GM19324 (cell line): ENCODE results near the gene MCCD1.
"Not testable (repeated sequence)": the region's sequence is repeated elsewhere in the genome, so short reads cannot be mapped to it uniquely, and the experiment has no call there.

Experiments
- ATAC-seq: cut with Tn5 transposase; IDR thresholded peaks from one replicate; pipeline ENCODE4 v1.9.1; 2021; ENCODE audit warnings: mild to moderate bottlenecking, moderate library complexity; ENCODE audit not compliant: unreplicated experiment, low FRiP score

Gene MCCD1

GRCh38 chr6:31541059-31541657, 12.4 kb downstream of the MCCD1 start:
- peak; percentile 17 for ATAC-seq

- ATAC-seq, result peak; percentile 79
Measured at GRCh38 chr6:31541658-31542521, 13.1 kb downstream of the MCCD1 start, which contains the start of gene DDX39B. Gene DDX39B, minus strand, starts transcription at chr6:31542003. Its CDS starts 1,471 bp downstream, at chr6:31540532.

DNA sequence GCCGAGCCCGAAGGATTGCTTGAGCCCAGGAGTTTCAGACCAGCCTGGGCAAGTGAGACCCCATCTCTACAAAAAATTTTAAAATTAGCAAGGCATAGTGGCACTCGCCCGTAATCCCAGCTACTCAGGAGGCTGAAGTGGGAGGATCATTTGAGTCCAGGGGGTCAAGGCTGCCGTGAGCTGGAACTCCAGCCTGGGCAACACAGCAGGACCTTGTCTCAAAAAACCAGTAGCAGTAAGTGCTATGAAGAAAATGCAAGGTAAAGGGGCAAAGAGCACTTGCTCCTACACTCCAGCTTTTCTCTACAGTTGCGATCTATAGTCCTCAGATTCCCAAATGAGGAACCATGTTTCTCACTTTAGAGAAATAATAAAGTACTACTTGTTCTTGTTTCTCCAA, 14.9 kb downstream of the MCCD1 start:
- ATAC-seq, result no peak

DNA sequence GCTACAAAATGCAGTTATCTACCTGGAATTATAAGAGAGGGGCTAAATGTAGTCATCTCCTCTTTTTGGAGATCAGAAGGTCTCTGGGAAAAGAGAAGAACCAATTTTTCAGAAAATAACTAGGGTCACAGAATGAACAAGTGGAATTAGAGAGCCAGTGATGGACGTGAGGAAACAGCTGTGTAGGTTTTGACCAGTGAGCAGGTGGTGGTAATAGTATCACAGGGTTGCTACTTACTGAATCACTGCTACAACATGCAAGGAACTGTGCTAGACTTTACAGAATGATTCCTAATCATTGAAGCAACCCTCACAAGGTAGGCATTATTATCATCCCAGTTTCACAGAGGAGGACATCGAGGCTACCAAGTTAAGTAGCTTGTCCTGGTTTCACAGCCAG, 15.9 kb downstream of the MCCD1 start:
- ATAC-seq, result no peak

DNA sequence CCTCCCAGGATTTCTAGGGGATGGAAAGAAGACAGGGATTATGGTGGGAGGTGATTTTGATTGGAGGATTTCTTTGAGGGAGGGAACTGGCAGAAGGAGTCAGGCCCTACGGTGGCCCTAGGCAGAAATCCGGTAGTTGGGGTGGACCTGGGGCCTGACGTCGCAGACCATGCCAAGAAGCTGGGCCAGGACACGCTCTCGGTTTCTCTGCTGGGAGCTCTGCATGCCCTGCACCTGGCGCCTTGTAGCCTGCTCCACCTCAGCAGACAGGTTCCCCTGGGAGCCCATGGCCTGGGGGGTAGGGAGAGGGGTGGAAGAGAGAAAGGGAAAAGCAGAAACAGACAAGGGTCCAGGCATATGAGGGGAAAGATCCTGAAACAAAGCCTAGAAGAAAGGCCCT, 16.5 kb downstream of the MCCD1 start:
- ATAC-seq, result no peak

- no peak for ATAC-seq
Measured at GRCh38 chr6:31546339-31546957, 17.7 kb downstream of the MCCD1 start, which contains the start of gene ATP6V1G2. Gene ATP6V1G2, minus strand, starts transcription at chr6:31546608. Its CDS starts 49 bp downstream, at chr6:31546559.

GRCh38 chr6:31546958-31547726, 18.4 kb downstream of the MCCD1 start, which contains the start of gene NFKBIL1:
Gene NFKBIL1, plus strand, starts transcription at chr6:31547608. Its CDS starts 87 bp downstream, at chr6:31547695.
- peak; percentile 76 for ATAC-seq

DNA sequence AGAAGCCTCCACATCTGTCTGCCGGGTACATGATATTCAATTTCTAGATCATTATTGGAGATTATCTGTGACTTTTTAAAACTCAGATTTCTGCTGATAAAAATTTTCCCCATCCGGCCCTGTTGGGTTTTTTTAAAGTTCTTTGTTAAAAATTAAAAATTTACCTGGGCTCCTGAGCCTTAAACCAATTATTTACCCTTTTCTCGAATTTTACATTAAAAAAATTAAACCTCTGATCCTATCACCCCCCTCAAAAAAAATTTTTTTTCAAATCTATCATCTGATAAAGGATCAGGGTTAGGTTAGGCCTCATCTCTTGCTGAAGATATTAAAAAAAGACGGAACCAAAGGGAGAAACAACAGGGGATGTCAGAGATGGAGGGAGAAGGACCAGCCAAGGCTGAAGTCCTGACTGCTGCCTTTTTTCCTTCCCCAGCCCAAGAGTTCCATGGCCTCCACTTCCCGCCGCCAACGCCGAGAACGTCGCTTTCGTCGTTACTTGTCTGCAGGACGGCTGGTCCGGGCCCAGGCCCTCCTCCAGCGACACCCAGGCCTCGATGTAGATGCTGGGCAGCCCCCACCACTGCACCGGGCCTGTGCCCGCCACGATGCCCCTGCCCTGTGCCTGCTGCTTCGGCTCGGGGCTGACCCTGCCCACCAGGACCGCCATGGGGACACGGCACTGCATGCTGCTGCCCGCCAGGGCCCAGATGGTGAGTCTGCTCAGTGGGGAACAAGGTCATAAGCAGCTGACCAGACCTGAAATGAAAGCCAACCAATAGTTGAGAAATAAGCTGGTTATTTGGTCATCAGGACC, 19.2 kb downstream of the MCCD1 start:
- ATAC-seq, result no peak

DNA sequence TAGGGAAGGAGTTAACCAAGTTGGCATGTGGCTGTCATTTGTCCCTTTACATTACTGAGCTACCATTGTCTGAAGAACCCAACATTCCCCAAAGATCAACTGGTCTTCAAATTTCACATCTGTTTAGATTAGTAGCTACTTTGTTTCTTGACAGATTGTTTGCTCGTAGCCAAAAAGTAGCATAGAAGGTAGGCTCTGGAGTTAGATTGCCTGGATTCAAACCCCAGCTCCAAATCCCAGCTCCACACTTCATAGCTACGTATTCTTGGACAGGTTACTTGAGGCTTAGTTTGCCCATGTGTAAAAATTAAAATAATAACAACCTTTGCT, 19.7 kb downstream of the MCCD1 start:
- no peak for ATAC-seq

DNA sequence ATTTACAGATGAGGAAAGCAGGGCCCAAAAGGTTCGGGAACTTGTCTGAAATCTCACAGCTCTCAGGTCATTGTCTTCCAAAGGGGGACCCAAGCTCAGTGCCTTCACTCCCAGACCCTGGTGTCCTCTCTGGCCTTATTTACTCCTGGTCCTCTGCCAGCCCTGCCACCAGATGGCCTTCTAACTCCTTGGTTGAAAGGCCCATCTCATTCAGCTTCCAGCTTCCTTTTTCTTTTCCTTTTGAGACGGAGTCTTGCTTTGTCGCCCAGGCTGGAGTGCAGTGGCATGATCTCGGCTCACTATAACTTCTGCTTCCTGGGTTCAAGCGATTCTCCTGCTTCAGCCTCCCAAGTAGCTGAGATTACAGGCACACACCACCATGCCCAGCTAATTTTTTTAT, 22.6 kb downstream of the MCCD1 start:
- not testable (repeated sequence) for ATAC-seq

GRCh38 chr6:31556307-31556706, 27.5 kb downstream of the MCCD1 start:
- ATAC-seq, result no peak

- ATAC-seq, result no peak
Measured at GRCh38 chr6:31557443-31558317, 28.9 kb downstream of the MCCD1 start.

DNA sequence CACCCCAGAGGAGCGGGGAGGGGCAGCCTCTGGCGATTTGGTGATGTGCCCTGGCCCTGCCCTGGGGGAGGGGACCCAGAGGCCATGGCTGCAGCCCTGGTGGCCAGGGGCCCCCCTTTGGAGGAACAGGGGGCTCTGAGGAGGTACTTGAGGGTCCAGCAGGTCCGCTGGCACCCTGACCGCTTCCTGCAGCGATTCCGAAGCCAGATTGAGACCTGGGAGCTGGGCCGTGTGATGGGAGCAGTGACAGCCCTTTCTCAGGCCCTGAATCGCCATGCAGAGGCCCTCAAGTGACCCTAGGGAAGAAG, 29.5 kb downstream of the MCCD1 start:
- ATAC-seq, result no peak

GRCh38 chr6:31558631-31559500, 30.1 kb downstream of the MCCD1 start:
- no peak for ATAC-seq

- ATAC-seq, result no peak
Measured at GRCh38 chr6:31559606-31559957, 30.8 kb downstream of the MCCD1 start.

DNA sequence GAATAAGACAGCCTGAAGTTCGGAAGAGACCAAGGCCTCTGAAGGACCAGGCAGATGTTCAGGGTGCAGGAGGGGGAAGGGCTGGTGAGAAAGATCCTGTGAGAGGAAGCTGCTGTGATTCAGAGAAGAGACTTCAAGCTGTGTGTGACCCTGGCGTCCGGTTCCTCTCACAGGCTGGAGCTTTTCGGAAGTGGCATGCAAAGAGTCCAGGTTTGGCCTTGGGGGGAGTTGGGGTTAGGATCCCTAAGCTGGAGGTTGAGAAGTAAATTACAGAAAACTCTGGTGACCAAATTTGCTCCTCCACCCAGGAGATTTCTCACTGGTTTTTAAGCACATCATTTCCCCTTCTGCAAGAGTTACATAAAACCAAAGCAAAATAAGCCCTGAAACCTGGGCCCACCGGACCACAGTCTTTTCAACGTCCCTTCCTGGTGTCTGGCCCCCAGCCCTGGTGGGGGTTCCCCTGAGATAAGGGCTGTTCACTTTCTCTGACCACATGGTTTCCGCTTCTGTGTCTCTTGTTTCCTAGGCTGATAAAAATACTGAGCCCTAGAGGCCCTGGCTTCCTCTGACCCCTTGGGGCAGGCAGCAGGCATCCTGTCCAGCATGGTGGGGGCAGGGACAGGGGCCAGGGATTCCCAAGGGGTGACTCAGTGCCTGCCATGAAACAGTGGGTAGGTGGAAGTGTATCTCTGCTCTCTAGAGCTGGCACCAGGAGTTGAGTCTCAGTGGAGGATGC, 31.4 kb downstream of the MCCD1 start:
- peak; percentile 65 for ATAC-seq

GRCh38 chr6:31560697-31561058, 31.9 kb downstream of the MCCD1 start:
- ATAC-seq, result no peak
